Middle frontal gyrus (tissue), 1 donor: ENCODE results near the gene ACAA1.

ENCODE experiments used
- DNase-seq: peaks from one replicate; pipeline ENCODE4 v3.0.0-alpha.2; 2015; ENCODE audit warnings: low spot score; ENCODE audit errors: extremely low spot score

Gene ACAA1

GRCh38 chr3:38154033-38154494 is 17.1 kb upstream of the ACAA1 start:
- no peak for DNase-seq

GRCh38 chr3:38153221-38153620 is 16.3 kb upstream of the ACAA1 start:
- no peak for DNase-seq

GRCh38 chr3:38152609-38153008 is 15.7 kb upstream of the ACAA1 start:
- DNase-seq: no peak

- no peak for DNase-seq
These were observed 14.8 kb upstream of the ACAA1 start for GRCh38 chr3:38151667-38152265.

- DNase-seq: no peak
These were observed 14.0 kb upstream of the ACAA1 start for GRCh38 chr3:38150780-38151528.

- DNase-seq: no peak
These were observed 12.8 kb upstream of the ACAA1 start for GRCh38 chr3:38149708-38150107.

- no peak for DNase-seq
These were observed 11.5 kb upstream of the ACAA1 start for GRCh38 chr3:38148311-38148882.

GRCh38 chr3:38147421-38147820 is 10.5 kb upstream of the ACAA1 start:
- no peak for DNase-seq

- DNase-seq: no peak
These were observed 9.6 kb upstream of the ACAA1 start for GRCh38 chr3:38146504-38146903.

- DNase-seq: no peak
These were observed 6.6 kb upstream of the ACAA1 start for GRCh38 chr3:38143511-38143910.

- no peak for DNase-seq
These were observed 6.0 kb upstream of the ACAA1 start for GRCh38 chr3:38142959-38143358.

- no peak for DNase-seq
These were observed 5.0 kb upstream of the ACAA1 start for GRCh38 chr3:38141952-38142273.

- DNase-seq: no peak
These were observed 4.4 kb upstream of the ACAA1 start for GRCh38 chr3:38141173-38141951.

- DNase-seq: no peak
These were observed 3.6 kb upstream of the ACAA1 start for GRCh38 chr3:38140326-38141172.

- DNase-seq: no peak
These were observed 2.7 kb upstream of the ACAA1 start for GRCh38 chr3:38139652-38140051.

GRCh38 chr3:38139191-38139590 is 2.3 kb upstream of the ACAA1 start:
- no peak for DNase-seq

GRCh38 chr3:38138349-38139190 is 1.6 kb upstream of the ACAA1 start, which contains the start of gene MYD88:
Gene MYD88, plus strand, starts transcription at chr3:38138661. Its CDS starts 40 bp downstream, at chr3:38138701.
- DNase-seq: no peak

- no peak for DNase-seq
These were observed 855 bp upstream of the ACAA1 start for GRCh38 chr3:38137615-38138348.

GRCh38 chr3:38136393-38136776 is 542 bp downstream of the ACAA1 start:
- DNase-seq: no peak
